ENCODE measurements around the gene MEGF11.
"Not testable (repeated sequence)": the region's sequence is repeated elsewhere in the genome, so short reads cannot be mapped to it uniquely, and the experiment has no call there.

MEGF11 gene

GRCh38 chr15:66001042-66001441, 252.5 kb downstream of the MEGF11 start:
- no peak for DNase-seq (ENCODE audit: low read depth)

GRCh38 chr15:65998486-65998885, 255.1 kb downstream of the MEGF11 start:
- no peak for DNase-seq (ENCODE audit: low read depth)

- no peak for DNase-seq (ENCODE audit: low read depth)
Observed at GRCh38 chr15:65996901-65997300, 256.6 kb downstream of the MEGF11 start.

- DNase-seq (ENCODE audit: low read depth): no peak
Observed at GRCh38 chr15:65994832-65995231, 258.7 kb downstream of the MEGF11 start.

GRCh38 chr15:65993762-65994161, 259.8 kb downstream of the MEGF11 start:
- DNase-seq (ENCODE audit: low read depth): no peak

- DNase-seq (ENCODE audit: low read depth): no peak
Observed at GRCh38 chr15:65993236-65993635, 260.3 kb downstream of the MEGF11 start.

GRCh38 chr15:65991721-65992483, 261.6 kb downstream of the MEGF11 start:
- no peak for DNase-seq (ENCODE audit: low read depth)

- no peak for DNase-seq (ENCODE audit: low read depth)
Observed at GRCh38 chr15:65990298-65990981, 263.1 kb downstream of the MEGF11 start.

GRCh38 chr15:65987100-65987499, 266.4 kb downstream of the MEGF11 start:
- no peak for DNase-seq (ENCODE audit: low read depth)

- DNase-seq (ENCODE audit: low read depth): no peak
Observed at GRCh38 chr15:65986416-65986815, 267.1 kb downstream of the MEGF11 start.

- no peak for DNase-seq (ENCODE audit: low read depth)
Observed at GRCh38 chr15:65985387-65985786, 268.2 kb downstream of the MEGF11 start.

- DNase-seq (ENCODE audit: low read depth): no peak
Observed at GRCh38 chr15:65982627-65983322, 270.8 kb downstream of the MEGF11 start.

- DNase-seq (ENCODE audit: low read depth): peak; percentile 41
Observed at GRCh38 chr15:65981837-65982626, 271.5 kb downstream of the MEGF11 start.

- no peak for DNase-seq (ENCODE audit: low read depth)
Observed at GRCh38 chr15:65980824-65981456, 272.6 kb downstream of the MEGF11 start.

GRCh38 chr15:65979837-65980236, 273.7 kb downstream of the MEGF11 start:
- DNase-seq (ENCODE audit: low read depth): no peak

- DNase-seq (ENCODE audit: low read depth): no peak
Observed at GRCh38 chr15:65979316-65979715, 274.2 kb downstream of the MEGF11 start.

GRCh38 chr15:65978110-65978509, 275.4 kb downstream of the MEGF11 start:
- no peak for DNase-seq (ENCODE audit: low read depth)

- DNase-seq (ENCODE audit: low read depth): not testable (repeated sequence)
Observed at GRCh38 chr15:65976196-65976595, 277.4 kb downstream of the MEGF11 start.

- no peak for DNase-seq (ENCODE audit: low read depth)
Observed at GRCh38 chr15:65971741-65971995, 281.9 kb downstream of the MEGF11 start.

GRCh38 chr15:65970937-65971740, 282.4 kb downstream of the MEGF11 start:
- no peak for DNase-seq (ENCODE audit: low read depth)
